SK-N-SH treated with all-trans-retinoic acid at 6 μM for 48 hours (cell line): ENCODE measurements around the gene MAP2K4.

Source experiments
- BACH2 ChIP-seq: fragments of 250-450 bp; sonication (Bioruptor Pico); IDR thresholded peaks from 2 replicates; pipeline ENCODE4 v1.9.0; 2021; ENCODE audit warnings: mild to moderate bottlenecking, borderline replicate concordance
- CREB5 ChIP-seq: fragments of 250-450 bp; sonication (Bioruptor Pico); IDR thresholded peaks from 2 replicates; pipeline ENCODE4 v1.5.1; 2020; ENCODE audit warnings: low read depth, mild to moderate bottlenecking, moderate library complexity
- RARB ChIP-seq: fragments of 250-450 bp; sonication (Bioruptor Pico); IDR thresholded peaks from 2 replicates; pipeline ENCODE4 v1.8.0; 2021; ENCODE audit warnings: mild to moderate bottlenecking, moderate library complexity
- SNAI2 ChIP-seq: fragments of 250-450 bp; sonication (Bioruptor Pico); IDR thresholded peaks from 2 replicates; pipeline ENCODE4 v1.5.0; 2020; ENCODE audit warnings: mild to moderate bottlenecking, moderate library complexity
- ZNF565 ChIP-seq: fragments of 450-650 bp; formaldehyde crosslinking; conservative IDR thresholded peaks from 2 replicates; pipeline ENCODE4 v1.5.0; 2020; ENCODE audit warnings: low read depth, mild to moderate bottlenecking, moderate library complexity
- TF ChIP-seq, protein P1 (sequence below): fragments of 250-450 bp; sonication (Bioruptor Pico); IDR thresholded peaks from 2 replicates; pipeline ENCODE4 v1.8.0; 2020; ENCODE audit warnings: mild to moderate bottlenecking, moderate library complexity, borderline replicate concordance

DNA sequence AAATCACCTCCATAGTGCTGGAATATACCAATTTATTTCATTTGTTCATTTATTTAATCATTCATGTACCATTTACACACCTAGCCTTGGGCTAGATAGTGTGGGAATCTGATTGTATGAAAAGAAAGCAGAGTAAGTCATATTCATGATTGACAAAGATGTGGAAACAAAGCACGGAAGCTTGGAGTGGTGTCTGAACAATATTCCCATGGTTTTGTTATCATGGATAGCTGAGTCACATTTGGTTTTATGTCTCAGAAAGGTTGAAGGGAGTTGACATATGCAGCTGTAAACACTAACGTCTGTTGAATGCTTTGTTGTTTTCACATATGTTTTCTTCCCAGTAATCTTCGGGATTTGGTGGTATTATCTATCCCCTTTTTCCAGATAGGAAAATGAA lies 76.6 kb downstream of the MAP2K4 start:
- TF ChIP-seq, protein P1, sequence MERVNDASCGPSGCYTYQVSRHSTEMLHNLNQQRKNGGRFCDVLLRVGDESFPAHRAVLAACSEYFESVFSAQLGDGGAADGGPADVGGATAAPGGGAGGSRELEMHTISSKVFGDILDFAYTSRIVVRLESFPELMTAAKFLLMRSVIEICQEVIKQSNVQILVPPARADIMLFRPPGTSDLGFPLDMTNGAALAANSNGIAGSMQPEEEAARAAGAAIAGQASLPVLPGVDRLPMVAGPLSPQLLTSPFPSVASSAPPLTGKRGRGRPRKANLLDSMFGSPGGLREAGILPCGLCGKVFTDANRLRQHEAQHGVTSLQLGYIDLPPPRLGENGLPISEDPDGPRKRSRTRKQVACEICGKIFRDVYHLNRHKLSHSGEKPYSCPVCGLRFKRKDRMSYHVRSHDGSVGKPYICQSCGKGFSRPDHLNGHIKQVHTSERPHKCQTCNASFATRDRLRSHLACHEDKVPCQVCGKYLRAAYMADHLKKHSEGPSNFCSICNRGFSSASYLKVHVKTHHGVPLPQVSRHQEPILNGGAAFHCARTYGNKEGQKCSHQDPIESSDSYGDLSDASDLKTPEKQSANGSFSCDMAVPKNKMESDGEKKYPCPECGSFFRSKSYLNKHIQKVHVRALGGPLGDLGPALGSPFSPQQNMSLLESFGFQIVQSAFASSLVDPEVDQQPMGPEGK (CRISPR knock-in tag) = no peak
- TF ChIP-seq BACH2 (CRISPR knock-in tag) (no peak), SNAI2 (CRISPR knock-in tag) (no peak), CREB5 (CRISPR knock-in tag) (no peak), RARB (CRISPR knock-in tag) (no peak), ZNF565 (no peak)
